K562 treated with DMSO at 1 percent for 48 hours (cell line): Measurements from ENCODE around the gene COL8A1. TPM values are rescaled to one million over a fixed set of nuclear protein-coding genes. Genes with fewer than 3 reads are reported as not detected.

Experiments
- total RNA-seq: library from RNA; unstranded; fragments of 300-600 nt; gene quantifications from 2 replicates; pipeline ENCODE4 v1.2.3, GENCODE V29; 2022; ENCODE audit warnings: low replicate concordance; ENCODE audit errors: extremely low read depth

The COL8A1 gene
- not detected in 2 replicates for total RNA-seq

DNA sequence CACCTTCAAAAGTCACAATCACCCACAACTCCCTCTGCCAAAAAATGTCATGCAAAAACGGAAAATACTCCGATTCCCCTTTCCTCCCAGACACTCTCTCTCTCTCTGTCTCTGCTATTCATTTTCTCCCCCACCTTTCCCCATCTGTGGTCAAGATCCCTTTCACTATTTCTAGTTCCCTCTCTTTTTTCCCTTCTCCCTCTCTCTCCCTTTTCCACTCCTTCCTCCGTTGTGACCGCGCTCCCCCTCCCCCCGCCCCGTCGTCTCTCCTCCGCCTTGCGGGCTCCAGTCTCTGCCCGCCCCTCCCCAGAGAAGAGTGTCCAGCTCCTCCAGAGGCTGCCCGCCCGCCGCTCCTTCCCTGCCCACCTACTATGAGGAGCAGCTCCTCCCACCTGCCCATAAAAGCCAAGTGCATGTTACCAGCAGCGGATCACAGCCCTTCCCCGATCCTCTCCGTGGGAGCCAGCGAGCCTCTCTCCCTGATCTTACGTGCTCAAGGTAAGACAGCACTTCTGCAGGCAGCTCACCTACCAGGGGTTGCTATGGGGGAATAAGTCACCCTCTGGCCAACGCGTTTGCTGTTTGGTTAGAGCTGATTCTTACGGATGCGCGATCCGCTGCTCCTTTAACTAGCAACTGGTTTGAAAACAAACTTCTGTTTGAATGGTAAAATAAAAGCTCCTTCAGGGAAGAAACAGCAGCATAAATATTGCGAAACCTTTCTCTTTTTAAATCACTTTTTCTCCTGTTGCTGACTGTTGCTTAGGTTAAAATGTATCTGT is at the start of gene COL8A1:
Gene COL8A1, plus strand, starts transcription at position 428 of the 782 bp plus-strand sequence. CDS start 152,089 bp downstream, outside the sequence.

DNA sequence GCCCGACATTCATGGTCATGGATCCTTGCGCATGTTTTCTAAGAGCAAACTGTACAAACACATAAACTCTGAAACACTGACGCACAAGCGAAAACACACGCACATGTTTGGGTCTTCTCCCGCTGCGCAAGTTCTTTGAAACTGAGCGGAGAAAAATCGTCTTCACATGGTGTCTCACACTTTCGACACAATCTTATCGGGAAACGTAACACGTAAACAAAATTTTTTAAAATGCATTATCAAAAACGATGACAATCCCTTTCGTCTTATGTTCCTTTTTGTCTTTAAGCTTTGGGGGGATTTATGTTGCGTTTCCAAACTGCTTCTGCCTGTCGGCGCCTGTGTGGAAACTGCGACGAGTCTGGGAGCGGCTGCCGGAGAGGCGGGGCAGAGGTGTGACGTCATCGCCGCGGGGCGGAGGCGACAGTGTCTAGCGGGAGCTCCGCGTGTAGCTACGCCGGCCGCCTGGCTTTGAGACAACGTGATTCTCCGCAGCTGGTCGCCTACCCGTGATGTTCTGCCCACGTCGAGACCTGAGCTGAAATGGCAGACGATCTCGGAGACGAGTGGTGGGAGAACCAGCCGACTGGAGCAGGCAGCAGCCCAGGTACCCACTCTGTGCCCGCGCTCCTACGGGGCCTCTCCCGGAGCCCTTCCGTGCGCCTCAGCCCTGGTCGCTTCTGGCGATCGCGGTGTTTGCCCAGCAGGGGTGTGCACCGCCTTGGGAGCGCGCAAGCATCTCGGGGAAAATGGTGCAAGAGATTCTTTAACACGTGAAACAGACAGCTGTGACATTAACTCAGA is 179.2 kb downstream of the COL8A1 start, which contains the start of gene CMSS1:
Gene CMSS1, plus strand, starts transcription at position 426 of the 804 bp plus-strand sequence.

Other genes with a start within 250 kb of the COL8A1 start
- not detected in 2 replicates for gene CMSS1, start 179.3 kb downstream of the COL8A1 start, total RNA-seq